ENCODE results near the gene TNIP2.

DNA sequence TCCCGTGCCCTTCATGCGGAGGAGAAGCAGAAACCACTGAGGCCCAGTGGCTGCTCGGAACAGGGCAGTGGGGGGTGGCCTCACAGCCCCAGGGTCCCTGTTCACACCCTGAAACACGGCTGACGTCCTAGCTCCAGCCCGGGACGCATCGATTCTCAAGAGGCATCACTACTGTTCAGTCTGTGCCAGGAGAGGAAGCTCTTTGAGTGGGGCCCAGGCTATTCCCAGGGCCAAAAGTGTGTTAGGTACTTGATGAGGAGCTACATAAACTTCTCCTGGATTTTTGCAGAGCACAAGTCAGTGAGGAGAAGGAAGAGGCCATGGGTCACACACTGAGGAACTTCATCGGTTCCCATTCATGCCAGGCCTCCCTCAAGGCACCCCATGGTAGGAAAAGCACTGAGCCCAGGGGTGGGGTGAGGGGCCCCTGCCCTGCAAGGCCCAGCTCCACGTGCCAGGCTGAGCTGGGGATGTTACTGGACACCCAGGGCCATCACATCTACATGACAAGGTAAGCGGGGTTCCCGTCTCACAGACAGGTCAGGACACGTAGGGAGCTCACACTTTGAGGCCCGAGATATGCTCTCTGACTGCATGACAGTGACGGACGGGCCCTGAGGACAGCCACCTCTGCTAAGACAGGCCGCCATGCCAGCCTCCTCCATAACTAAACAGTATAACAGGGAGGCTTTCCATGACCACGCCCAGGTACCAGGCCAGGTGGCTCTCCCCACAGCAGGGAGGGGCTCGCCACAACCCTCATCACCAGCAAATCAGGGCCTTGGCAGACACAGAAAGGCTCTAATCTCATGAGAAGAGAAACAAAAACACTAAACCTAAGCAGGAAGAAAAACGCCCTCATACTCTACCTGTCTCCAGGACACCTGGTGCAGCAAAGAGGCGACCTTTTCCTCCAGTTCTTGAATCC is 12.4 kb downstream of the TNIP2 start:
- TF ChIP-seq EZH2 (IDR thresholded peaks at IDR 0.05) (no peak), POLR2AphosphoS5 (IDR thresholded peaks at IDR 0.05; ENCODE audit: borderline replicate concordance, low read depth, low read length) (no peak), FOXP2 (optimal IDR thresholded peaks at IDR 0.05; ENCODE audit: control extremely low read depth, extremely low read length, insufficient read depth) (no peak)
